ENCODE results near the gene DOCK3.

DNA sequence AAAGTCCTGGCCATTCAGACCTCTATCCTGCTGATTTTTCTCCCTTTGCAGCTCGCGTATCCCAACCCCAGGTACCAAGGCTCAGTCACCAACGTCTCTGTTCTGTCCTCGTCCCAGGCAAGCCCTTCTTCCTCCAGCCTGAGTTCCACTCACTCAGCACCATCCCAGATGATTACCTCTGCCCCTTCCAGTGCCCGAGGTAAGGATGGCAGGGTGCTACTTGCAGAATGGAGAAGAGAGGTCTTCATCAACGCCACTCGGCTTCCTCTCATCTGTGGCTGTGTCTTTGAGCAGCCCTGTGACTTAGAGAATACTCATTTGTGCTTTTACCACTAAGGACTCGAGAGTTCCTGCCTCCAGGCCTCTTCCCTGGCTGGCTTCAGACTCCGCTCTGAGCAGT lies 687.7 kb downstream of the DOCK3 start:
- TF ChIP-seq, protein P1, sequence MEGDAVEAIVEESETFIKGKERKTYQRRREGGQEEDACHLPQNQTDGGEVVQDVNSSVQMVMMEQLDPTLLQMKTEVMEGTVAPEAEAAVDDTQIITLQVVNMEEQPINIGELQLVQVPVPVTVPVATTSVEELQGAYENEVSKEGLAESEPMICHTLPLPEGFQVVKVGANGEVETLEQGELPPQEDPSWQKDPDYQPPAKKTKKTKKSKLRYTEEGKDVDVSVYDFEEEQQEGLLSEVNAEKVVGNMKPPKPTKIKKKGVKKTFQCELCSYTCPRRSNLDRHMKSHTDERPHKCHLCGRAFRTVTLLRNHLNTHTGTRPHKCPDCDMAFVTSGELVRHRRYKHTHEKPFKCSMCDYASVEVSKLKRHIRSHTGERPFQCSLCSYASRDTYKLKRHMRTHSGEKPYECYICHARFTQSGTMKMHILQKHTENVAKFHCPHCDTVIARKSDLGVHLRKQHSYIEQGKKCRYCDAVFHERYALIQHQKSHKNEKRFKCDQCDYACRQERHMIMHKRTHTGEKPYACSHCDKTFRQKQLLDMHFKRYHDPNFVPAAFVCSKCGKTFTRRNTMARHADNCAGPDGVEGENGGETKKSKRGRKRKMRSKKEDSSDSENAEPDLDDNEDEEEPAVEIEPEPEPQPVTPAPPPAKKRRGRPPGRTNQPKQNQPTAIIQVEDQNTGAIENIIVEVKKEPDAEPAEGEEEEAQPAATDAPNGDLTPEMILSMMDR (IDR thresholded peaks at IDR 0.05) = no peak
- TF ChIP-seq GRHL2 (CRISPR knock-in tag; IDR thresholded peaks at IDR 0.05; ENCODE audit: insufficient replicate concordance, severe bottlenecking) = no peak
- TF ChIP-seq, protein P2, sequence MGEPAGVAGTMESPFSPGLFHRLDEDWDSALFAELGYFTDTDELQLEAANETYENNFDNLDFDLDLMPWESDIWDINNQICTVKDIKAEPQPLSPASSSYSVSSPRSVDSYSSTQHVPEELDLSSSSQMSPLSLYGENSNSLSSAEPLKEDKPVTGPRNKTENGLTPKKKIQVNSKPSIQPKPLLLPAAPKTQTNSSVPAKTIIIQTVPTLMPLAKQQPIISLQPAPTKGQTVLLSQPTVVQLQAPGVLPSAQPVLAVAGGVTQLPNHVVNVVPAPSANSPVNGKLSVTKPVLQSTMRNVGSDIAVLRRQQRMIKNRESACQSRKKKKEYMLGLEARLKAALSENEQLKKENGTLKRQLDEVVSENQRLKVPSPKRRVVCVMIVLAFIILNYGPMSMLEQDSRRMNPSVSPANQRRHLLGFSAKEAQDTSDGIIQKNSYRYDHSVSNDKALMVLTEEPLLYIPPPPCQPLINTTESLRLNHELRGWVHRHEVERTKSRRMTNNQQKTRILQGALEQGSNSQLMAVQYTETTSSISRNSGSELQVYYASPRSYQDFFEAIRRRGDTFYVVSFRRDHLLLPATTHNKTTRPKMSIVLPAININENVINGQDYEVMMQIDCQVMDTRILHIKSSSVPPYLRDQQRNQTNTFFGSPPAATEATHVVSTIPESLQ (CRISPR knock-in tag; IDR thresholded peaks at IDR 0.05) = no peak
- no peak for TF ChIP-seq FOXJ3 (CRISPR knock-in tag; IDR thresholded peaks at IDR 0.05; ENCODE audit: borderline replicate concordance)
- TF ChIP-seq SMAD4 (CRISPR knock-in tag; IDR thresholded peaks at IDR 0.05) = no peak
- TF ChIP-seq, protein P3, sequence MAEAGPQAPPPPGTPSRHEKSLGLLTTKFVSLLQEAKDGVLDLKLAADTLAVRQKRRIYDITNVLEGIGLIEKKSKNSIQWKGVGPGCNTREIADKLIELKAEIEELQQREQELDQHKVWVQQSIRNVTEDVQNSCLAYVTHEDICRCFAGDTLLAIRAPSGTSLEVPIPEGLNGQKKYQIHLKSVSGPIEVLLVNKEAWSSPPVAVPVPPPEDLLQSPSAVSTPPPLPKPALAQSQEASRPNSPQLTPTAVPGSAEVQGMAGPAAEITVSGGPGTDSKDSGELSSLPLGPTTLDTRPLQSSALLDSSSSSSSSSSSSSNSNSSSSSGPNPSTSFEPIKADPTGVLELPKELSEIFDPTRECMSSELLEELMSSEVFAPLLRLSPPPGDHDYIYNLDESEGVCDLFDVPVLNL (CRISPR knock-in tag; IDR thresholded peaks at IDR 0.05; ENCODE audit: borderline replicate concordance, low read depth) = no peak
- TF ChIP-seq, protein P4, sequence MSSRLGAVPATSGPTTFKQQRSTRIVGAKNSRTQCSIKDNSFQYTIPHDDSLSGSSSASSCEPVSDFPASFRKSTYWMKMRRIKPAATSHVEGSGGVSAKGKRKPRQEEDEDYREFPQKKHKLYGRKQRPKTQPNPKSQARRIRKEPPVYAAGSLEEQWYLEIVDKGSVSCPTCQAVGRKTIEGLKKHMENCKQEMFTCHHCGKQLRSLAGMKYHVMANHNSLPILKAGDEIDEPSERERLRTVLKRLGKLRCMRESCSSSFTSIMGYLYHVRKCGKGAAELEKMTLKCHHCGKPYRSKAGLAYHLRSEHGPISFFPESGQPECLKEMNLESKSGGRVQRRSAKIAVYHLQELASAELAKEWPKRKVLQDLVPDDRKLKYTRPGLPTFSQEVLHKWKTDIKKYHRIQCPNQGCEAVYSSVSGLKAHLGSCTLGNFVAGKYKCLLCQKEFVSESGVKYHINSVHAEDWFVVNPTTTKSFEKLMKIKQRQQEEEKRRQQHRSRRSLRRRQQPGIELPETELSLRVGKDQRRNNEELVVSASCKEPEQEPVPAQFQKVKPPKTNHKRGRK (CRISPR knock-in tag; IDR thresholded peaks at IDR 0.05; ENCODE audit: borderline replicate concordance) = no peak
- TF ChIP-seq ETV6 (CRISPR knock-in tag; IDR thresholded peaks at IDR 0.05) = no peak
- no peak for TF ChIP-seq ZBTB21 (CRISPR knock-in tag; IDR thresholded peaks at IDR 0.05; ENCODE audit: borderline replicate concordance)
- TF ChIP-seq ZNF232 (CRISPR knock-in tag; IDR thresholded peaks at IDR 0.05) = no peak
- TF ChIP-seq RORB (CRISPR knock-in tag; IDR thresholded peaks at IDR 0.05) = no peak
- TF ChIP-seq, protein P5, sequence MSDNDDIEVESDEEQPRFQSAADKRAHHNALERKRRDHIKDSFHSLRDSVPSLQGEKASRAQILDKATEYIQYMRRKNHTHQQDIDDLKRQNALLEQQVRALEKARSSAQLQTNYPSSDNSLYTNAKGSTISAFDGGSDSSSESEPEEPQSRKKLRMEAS (CRISPR knock-in tag; IDR thresholded peaks at IDR 0.05) = no peak
- no peak for TF ChIP-seq ZNF416 (CRISPR knock-in tag; IDR thresholded peaks at IDR 0.05)
- no peak for TF ChIP-seq NFATC4 (CRISPR knock-in tag; IDR thresholded peaks at IDR 0.05)

Measured in WTC11 (cell line).